ENCODE data around the gene PTPN6. TPM values are rescaled to one million over a fixed set of nuclear protein-coding genes. Genes with fewer than 3 reads are reported as not detected.
A peak's percentile ranks its signal among the peaks of the same experiment; 100 is the strongest.

Gene PTPN6
- total and polyA plus RNA-seq, 2 of the 8 experiments (the other 6 are each of a cell fraction or from before 2014, with no cell fraction given) = 16.3 to 28.4 TPM

DNA sequence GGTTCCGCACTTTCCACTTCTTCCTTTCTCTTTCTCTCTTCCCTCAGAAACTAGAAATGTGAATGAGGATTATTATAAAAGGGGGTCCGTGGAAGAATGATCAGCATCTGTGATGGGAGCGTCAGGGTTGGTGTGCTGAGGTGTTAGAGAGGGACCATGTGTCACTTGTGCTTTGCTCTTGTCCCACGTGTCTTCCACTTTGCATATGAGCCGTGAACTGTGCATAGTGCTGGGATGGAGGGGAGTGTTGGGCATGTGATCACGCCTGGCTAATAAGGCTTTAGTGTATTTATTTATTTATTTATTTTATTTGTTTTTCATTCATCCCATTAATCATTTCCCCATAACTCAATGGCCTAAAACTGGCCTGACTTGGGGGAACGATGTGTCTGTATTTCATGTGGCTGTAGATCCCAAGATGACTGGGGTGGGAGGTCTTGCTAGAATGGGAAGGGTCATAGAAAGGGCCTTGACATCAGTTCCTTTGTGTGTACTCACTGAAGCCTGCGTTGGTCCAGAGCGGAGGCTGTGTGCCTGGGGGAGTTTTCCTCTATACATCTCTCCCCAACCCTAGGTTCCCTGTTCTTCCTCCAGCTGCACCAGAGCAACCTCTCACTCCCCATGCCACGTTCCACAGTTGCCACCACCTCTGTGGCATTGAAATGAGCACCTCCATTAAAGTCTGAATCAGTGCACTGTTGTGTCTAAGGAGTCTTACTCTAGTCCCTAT, 28.0 kb upstream of the PTPN6 start:
- Histone ChIP-seq H2AFZ (ENCODE audit: low read length) (no peak overlapping the region), H3K79me1 (ENCODE audit: low read depth, low read length) (no peaks in the 10 kb centered on the region; the same call in 1 of the 2 replicates), H3K23ac (ENCODE audit: insufficient read length) (no peak overlapping the region), H3K9ac (replicated peaks in 1 of 4; ENCODE audit: extremely low read depth in 1 of 4, low read depth in 3 of 4, low read length in 3 of 4) (peak overlapping the region in 1 of 4 experiments; percentile 6; a peak in 1 of 7 replicates), H3K4me1 (replicated peaks in 1 of 4; ENCODE audit: control insufficient read depth in 3 of 4, insufficient read depth in 4 of 4, low read length in 3 of 4) (peaks cover 12 to 24% (median 16%) of the 10 kb centered on the region in 4 experiments), H3K4me2 (ENCODE audit: insufficient read depth in 1 of 2, low read depth in 2 of 2, low read length in 2 of 2) (no peak overlapping the region; a peak in 1 of 4 replicates), H3K4ac (replicated peaks; ENCODE audit: insufficient read length, low read depth, low read length) (no peak overlapping the region), H2AK5ac (ENCODE audit: low read depth, low read length) (no peak overlapping the region), H3K27ac (ENCODE audit: low read depth, low read length) (no peak overlapping the region), H4K8ac (ENCODE audit: extremely low read depth, insufficient read depth, low read length) (no peak overlapping the region), H3K23me2 (ENCODE audit: low read depth, low read length) (peaks cover 17% of the 10 kb centered on the region), H2BK20ac (ENCODE audit: low read length) (no peak overlapping the region), H3K18ac (ENCODE audit: extremely low read depth, low read length) (no peak overlapping the region), H2BK5ac (ENCODE audit: low read depth, low read length) (no peak overlapping the region), H2BK12ac (ENCODE audit: low read depth, low read length) (no peak overlapping the region), H3K9me3 (ENCODE audit: insufficient read depth in 2 of 2, low read depth in 1 of 2, low read length in 1 of 2) (no peaks in the 10 kb centered on the region), H3K4me3 (ENCODE audit: extremely low read depth in 1 of 4, insufficient read depth in 2 of 4, low read depth in 3 of 4, low read length in 4 of 4) (no peak overlapping the region), H2BK15ac (ENCODE audit: low read length) (no peak overlapping the region), H4K20me1 (replicated peaks in 1 of 2; ENCODE audit: control insufficient read depth in 1 of 2, insufficient read depth in 2 of 2, low read length in 2 of 2) (peaks cover 0 to 4% of the 10 kb centered on the region in 2 experiments), H3K56ac (replicated peaks; ENCODE audit: insufficient read length, low read depth, low read length) (no peak overlapping the region), H3K79me2 (ENCODE audit: control insufficient read depth in 1 of 2, insufficient read depth in 2 of 2, low read length in 2 of 2) (no peaks in the 10 kb centered on the region), H4K5ac (ENCODE audit: insufficient read length, low read depth, low read length) (no peak overlapping the region), H3K27me3 (replicated peaks in 1 of 4; ENCODE audit: control insufficient read depth in 3 of 4, extremely low read depth in 1 of 4, insufficient read depth in 3 of 4, low read length in 3 of 4) (no peaks in the 10 kb centered on the region), H3K14ac (ENCODE audit: insufficient read length) (no peak overlapping the region), H3K36me3 (ENCODE audit: control insufficient read depth in 2 of 4, insufficient read depth in 4 of 4, low read length in 3 of 4) (peaks cover 19 to 50% (median 33%) of the 10 kb centered on the region in 4 experiments), H4K91ac (replicated peaks; ENCODE audit: insufficient read length, low read length) (no peak overlapping the region), H2BK120ac (replicated peaks; ENCODE audit: low read depth, low read length) (no peak overlapping the region)
- FAIRE-seq = no peak
- DNase-seq (ENCODE audit: low read depth in 1 of 2, low spot score in 2 of 2) = no peak
- WGBS, 2 experiments (ENCODE audit: extremely low coverage in 1 of 2, insufficient coverage in 1 of 2, insufficient read length in 1 of 2, insufficient replicate concordance in 2 of 2, low coverage in 1 of 2, low lambda C conversion rate in 2 of 2, missing lambda C conversion rate in 1 of 2) = 91% methylated on average over 10 of the region's 10 CpGs; no CpG with 5 or more reads in 1 of the 2 experiments
- TF ChIP-seq POLR2A (IDR thresholded peaks at IDR 0.05; ENCODE audit: control extremely low read depth in 1 of 2, low read depth in 2 of 2, low read length in 2 of 2) (no peak), POLR2AphosphoS5 (IDR thresholded peaks at IDR 0.05; ENCODE audit: low read depth, low read length) (no peak)
- CTCF ChIA-PET (ENCODE audit: partially characterized antibody) = interaction anchor here (0.9 to 10.0 kb wide), 23 partner anchors 7 to 370 kb away, joined by 3 to 253 read pairs (median 5); partner anchors contain the start of genes C12orf57, ENO2, LPAR5 and LRRC23
- POLR2A ChIA-PET (ENCODE audit: partially characterized antibody) = interaction anchor here (1.0 to 44.0 kb wide), 8 partner anchors 13 to 453 kb away, joined by 3 to 1596 read pairs (median 124); partner anchors contain the start of genes C12orf57, EMG1, ENO2 and LRRC23
